H1 (cell line): Measurements from ENCODE around the gene OLFML2A. TPM values are rescaled to one million over a fixed set of nuclear protein-coding genes. Genes with fewer than 3 reads are reported as not detected.
A peak's percentile ranks its signal among the peaks of the same experiment; 100 is the strongest.

Experiments
- CTCF ChIA-PET: fragments of 300-600 bp; sonication (Branson Sonifier 250); formaldehyde crosslinking; loops from one replicate; lab custom pipeline; 2021; ENCODE audit not compliant: partially characterized antibody; lab: Charles Lee
- POLR2A ChIA-PET: fragments of 300-600 bp; sonication (Branson Sonifier 250); formaldehyde crosslinking; loops from one replicate; lab custom pipeline; 2021; ENCODE audit warnings: inconsistent platforms; ENCODE audit not compliant: partially characterized antibody; lab: Charles Lee
- DNase-seq, 2 experiments: peaks; one replicate each; pipeline versions ENCODE4 v3.0.0 to v3.0.0-alpha.2; 2010 to 2022; ENCODE audit warnings: low spot score in 2 of 2, low read depth in 1 of 2, mixed read lengths in 1 of 2
- FAIRE-seq: peaks from 2 replicates; lab custom pipeline; 2011; peaks lifted over from hg19 to GRCh38; lab: Jason Lieb, UNC
- H2AFZ ChIP-seq: 2 replicates; pipeline ENCODE4 v1.8.1; 2012; ENCODE audit warnings: low read length, inconsistent platforms
- H2AK5ac ChIP-seq: 2 replicates; pipeline ENCODE4 v1.6.1; 2013; ENCODE audit warnings: low read depth, low read length
- H2BK120ac ChIP-seq: replicated peaks from 2 replicates; pipeline ENCODE3; 2013; ENCODE audit warnings: low read depth, low read length, inconsistent platforms
- H2BK12ac ChIP-seq: 2 replicates; pipeline ENCODE4 v1.6.1; 2013; ENCODE audit warnings: low read depth, low read length
- H2BK15ac ChIP-seq: 2 replicates; pipeline ENCODE4 v1.6.1; 2013; ENCODE audit warnings: low read length
- H2BK20ac ChIP-seq: 2 replicates; pipeline ENCODE4 v1.6.1; 2013; ENCODE audit warnings: low read length
- H2BK5ac ChIP-seq: 2 replicates; pipeline ENCODE4 v1.6.1; 2013; ENCODE audit warnings: low read depth, low read length
- H3K14ac ChIP-seq: 2 replicates; pipeline ENCODE4 v1.6.1; 2013; ENCODE audit warnings: inconsistent platforms; ENCODE audit not compliant: insufficient read length
- H3K18ac ChIP-seq: 2 replicates; pipeline ENCODE4 v1.6.1; 2013; ENCODE audit warnings: low read length; ENCODE audit errors: extremely low read depth
- H3K23ac ChIP-seq: 2 replicates; pipeline ENCODE4 v1.6.1; 2013; ENCODE audit warnings: inconsistent platforms; ENCODE audit not compliant: insufficient read length
- H3K23me2 ChIP-seq: 2 replicates; pipeline ENCODE4 v1.6.1; 2013; ENCODE audit warnings: low read depth, low read length
- H3K27ac ChIP-seq: 2 replicates; pipeline ENCODE4 v1.6.1; 2011; ENCODE audit warnings: low read depth, low read length, inconsistent platforms
- H3K27me3 ChIP-seq, 4 experiments: replicated peaks in 1 of 4; 1 replicate in 1 of 4; 2 replicates in 3 of 4; pipeline versions ENCODE4 v1.6.1 to v1.8.1; 2011 to 2013; ENCODE audit warnings: low read length in 3 of 4, mild to moderate bottlenecking in 3 of 4, inconsistent platforms in 2 of 4, mixed read lengths in 2 of 4, moderate library complexity in 1 of 4; ENCODE audit not compliant: control insufficient read depth in 3 of 4, insufficient read depth in 3 of 4; ENCODE audit errors: extremely low read depth in 1 of 4
- H3K36me3 ChIP-seq, 4 experiments: 2 replicates each; pipeline versions ENCODE4 v1.6.1 to v1.8.1; 2011 to 2013; ENCODE audit warnings: mild to moderate bottlenecking in 4 of 4, low read length in 3 of 4, moderate library complexity in 2 of 4, control low read depth in 1 of 4, inconsistent platforms in 1 of 4; ENCODE audit not compliant: insufficient read depth in 4 of 4, control insufficient read depth in 2 of 4
- H3K4ac ChIP-seq: replicated peaks from 2 replicates; pipeline ENCODE3; 2013; ENCODE audit warnings: low read length, low read depth, mixed read lengths, inconsistent platforms; ENCODE audit not compliant: insufficient read length
- H3K4me1 ChIP-seq, 4 experiments: replicated peaks in 1 of 4; 1 replicate in 1 of 4; 2 replicates in 3 of 4; pipeline versions ENCODE4 v1.6.1 to v1.8.1; 2011 to 2013; ENCODE audit warnings: low read length in 3 of 4, inconsistent platforms in 2 of 4, mixed read lengths in 1 of 4; ENCODE audit not compliant: insufficient read depth in 4 of 4, control insufficient read depth in 3 of 4
- H3K4me2 ChIP-seq, 2 experiments: 2 replicates each; pipeline versions ENCODE4 v1.6.1 to v1.8.1; 2011 to 2013; ENCODE audit warnings: low read depth in 2 of 2, low read length in 2 of 2, control low read depth in 1 of 2, inconsistent platforms in 1 of 2, mild to moderate bottlenecking in 1 of 2; ENCODE audit not compliant: insufficient read depth in 1 of 2
- H3K4me3 ChIP-seq, 4 experiments: fragments of 200-600, 300-600 bp in 1 of 4; sonication (generic), shearing (Covaris generic), sonication (Bioruptor Twin) in 1 of 4; 2 replicates each; pipeline versions ENCODE4 v1.5.1 to v1.8.1; 2011 to 2016; ENCODE audit warnings: low read length in 4 of 4, low read depth in 3 of 4, control low read depth in 2 of 4, inconsistent platforms in 2 of 4, mild to moderate bottlenecking in 2 of 4, mixed read lengths in 1 of 4, moderate library complexity in 1 of 4; ENCODE audit not compliant: insufficient read depth in 2 of 4; ENCODE audit errors: extremely low read depth in 1 of 4
- H3K56ac ChIP-seq: replicated peaks from 2 replicates; pipeline ENCODE3; 2013; ENCODE audit warnings: low read depth, mild to moderate bottlenecking, mixed read lengths, low read length, inconsistent platforms; ENCODE audit not compliant: insufficient read length
- H3K79me1 ChIP-seq: 2 replicates; pipeline ENCODE4 v1.6.1; 2013; ENCODE audit warnings: low read depth, low read length, control low read depth
- H3K79me2 ChIP-seq, 2 experiments: 2 replicates each; pipeline versions ENCODE4 v1.6.1 to v1.8.1; 2012 to 2013; ENCODE audit warnings: low read length in 2 of 2, mild to moderate bottlenecking in 2 of 2, inconsistent platforms in 1 of 2; ENCODE audit not compliant: insufficient read depth in 2 of 2, control insufficient read depth in 1 of 2
- H3K9ac ChIP-seq, 4 experiments: replicated peaks in 1 of 4; 1 replicate in 1 of 4; 2 replicates in 3 of 4; pipeline versions ENCODE4 v1.6.1 to v1.8.1; 2011 to 2013; ENCODE audit warnings: low read depth in 3 of 4, low read length in 3 of 4, control low read depth in 2 of 4, mild to moderate bottlenecking in 2 of 4, moderate library complexity in 2 of 4, inconsistent platforms in 1 of 4; ENCODE audit errors: extremely low read depth in 1 of 4
- H3K9me3 ChIP-seq, 2 experiments: 2 replicates each; pipeline versions ENCODE4 v1.6.1 to v1.8.1; 2012 to 2013; ENCODE audit warnings: mild to moderate bottlenecking in 2 of 2, moderate library complexity in 2 of 2, control low read depth in 1 of 2, inconsistent platforms in 1 of 2, low read depth in 1 of 2, low read length in 1 of 2, mixed read lengths in 1 of 2; ENCODE audit not compliant: insufficient read depth in 2 of 2
- H4K20me1 ChIP-seq, 2 experiments: replicated peaks in 1 of 2; 2 replicates each; pipeline versions ENCODE3 to v1.8.1; 2011 to 2013; ENCODE audit warnings: inconsistent platforms in 2 of 2, low read length in 2 of 2, mild to moderate bottlenecking in 1 of 2; ENCODE audit not compliant: insufficient read depth in 2 of 2, control insufficient read depth in 1 of 2
- H4K5ac ChIP-seq: 2 replicates; pipeline ENCODE4 v1.6.1; 2013; ENCODE audit warnings: low read length, low read depth, mixed read lengths, inconsistent platforms; ENCODE audit not compliant: insufficient read length
- H4K8ac ChIP-seq: 2 replicates; pipeline ENCODE4 v1.8.0; 2013; ENCODE audit warnings: mild to moderate bottlenecking, moderate library complexity, low read length, inconsistent platforms; ENCODE audit not compliant: insufficient read depth; ENCODE audit errors: extremely low read depth
- H4K91ac ChIP-seq: replicated peaks from 2 replicates; pipeline ENCODE3; 2013; ENCODE audit warnings: low read length, mixed read lengths, inconsistent platforms; ENCODE audit not compliant: insufficient read length
- RAD21 ChIP-seq, 2 experiments: IDR thresholded peaks in 1 of 2; conservative IDR thresholded peaks in 1 of 2; 2 replicates each; pipeline ENCODE4 v1.6.1; 2011; ENCODE audit warnings: low read depth in 2 of 2, low read length in 2 of 2, improper control_type of control experiment in 1 of 2, inconsistent platforms in 1 of 2, mild to moderate bottlenecking in 1 of 2, moderate library complexity in 1 of 2
- RFX5 ChIP-seq: IDR thresholded peaks from 2 replicates; pipeline ENCODE4 v1.6.1; 2011; ENCODE audit warnings: low read depth, low read length, improper control_type of control experiment, borderline replicate concordance
- SUZ12 ChIP-seq: fragments of 200-600 bp; sonication (generic); IDR thresholded peaks from 2 replicates; pipeline ENCODE4 v1.6.1; 2012; ENCODE audit warnings: mild to moderate bottlenecking, inconsistent platforms, low read length, moderate library complexity, mixed read lengths
- WGBS, 2 experiments: shearing (Covaris generic) in 1 of 2; methylation state at CpG; one replicate each; pipeline versions ENCODE4 v1.1.6 to v1.1.7; 2013 to 2015; ENCODE audit warnings: low lambda C conversion rate in 2 of 2, mixed read lengths in 2 of 2, inconsistent platforms in 1 of 2, low coverage in 1 of 2, missing lambda C conversion rate in 1 of 2; ENCODE audit not compliant: insufficient replicate concordance in 2 of 2, insufficient coverage in 1 of 2, insufficient read length in 1 of 2; ENCODE audit errors: extremely low coverage in 1 of 2, missing lambda C conversion rate in 1 of 2; 5-methylcytosine and 5-hydroxymethylcytosine counted together
- polyA plus RNA-seq, 7 experiments: library from polyadenylated mRNA; depleted of rRNA in 3 of 7; stranded (reverse) in 5 of 7; unstranded in 2 of 7; fragments of >200 nt in 5 of 7; fragments of 200-250 nt in 2 of 7; gene quantifications; 1 replicate in 5 of 7; 2 replicates in 1 of 7; 4 replicates in 1 of 7; pipeline versions ENCODE4 v1.2.1 to v1.2.3, GENCODE V29; 2011 to 2013; ENCODE audit warnings: missing spikeins in 2 of 7, mixed read lengths in 2 of 7
- total RNA-seq: library from RNA; stranded (reverse); fragmentation: NEBNext Ultra II Directional; extraction: Animal tissue kit (Norgen Biotek cat#: 25700); gene quantifications from 2 replicates; pipeline ENCODE4 v1.2.1, GENCODE V29; 2021
- TF ChIP-seq, protein P1 (sequence below), 3 experiments: IDR thresholded peaks; 1 replicate in 2 of 3; 2 replicates in 1 of 3; pipeline versions ENCODE4 v1.5.1 to v1.6.1; 2011; ENCODE audit warnings: low read length in 3 of 3, mild to moderate bottlenecking in 3 of 3, inconsistent platforms in 2 of 3, low read depth in 1 of 3, moderate library complexity in 1 of 3; ENCODE audit not compliant: insufficient read depth in 1 of 3; ENCODE audit errors: control extremely low read depth in 1 of 3

The OLFML2A gene
- total and polyA plus RNA-seq, 2 of the 8 experiments (the other 6 are each of a cell fraction or from before 2014, with no cell fraction given): 7.8 to 11.5 TPM

DNA sequence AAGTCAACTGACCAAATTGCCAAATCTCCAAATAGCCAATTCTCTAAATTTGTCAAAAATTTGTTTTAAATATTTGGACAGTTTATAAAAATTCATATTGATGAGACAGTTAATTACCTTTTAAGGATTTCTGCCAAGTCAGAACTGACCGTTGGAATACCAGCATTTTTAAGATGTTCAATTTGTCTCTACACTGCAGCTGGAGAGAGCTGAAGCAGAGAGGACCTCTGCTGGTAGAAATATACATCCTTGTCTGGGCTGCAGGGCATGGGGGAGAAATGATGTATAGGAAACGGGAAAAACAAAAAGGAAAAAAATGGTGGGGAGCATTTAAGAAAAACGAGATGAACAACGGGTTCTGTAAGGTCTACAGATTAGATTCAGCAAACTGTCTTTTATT is 22.6 kb upstream of the OLFML2A start:
- Histone ChIP-seq H3K14ac (no peak overlapping the region), H2BK20ac (no peak overlapping the region), H4K5ac (no peak overlapping the region), H3K79me2 (peaks cover 0 to 86% of the 10 kb centered on the region in 2 experiments; a peak in 3 of 4 replicates), H3K4me3 (no peak overlapping the region), H3K4me1 (peaks cover 7 to 37% (median 16%) of the 10 kb centered on the region in 4 experiments), H3K27ac (no peak overlapping the region), H2BK120ac (no peak overlapping the region), H3K36me3 (no peaks in the 10 kb centered on the region), H2BK5ac (no peak overlapping the region), H3K9ac (no peak overlapping the region), H3K18ac (no peak overlapping the region), H2AK5ac (no peak overlapping the region), H3K27me3 (no peaks in the 10 kb centered on the region), H3K23ac (no peak overlapping the region), H3K79me1 (0 out of 2 replicates have a peak, but pooled peaks cover 3% of the 10 kb centered on the region), H4K8ac (no peak overlapping the region), H3K4me2 (no peak overlapping the region), H2BK12ac (no peak overlapping the region), H3K4ac (no peak overlapping the region), H2AFZ (no peak overlapping the region), H4K91ac (no peak overlapping the region), H3K23me2 (0 out of 2 replicates have a peak, but pooled peaks cover 3% of the 10 kb centered on the region), H3K9me3 (no peaks in the 10 kb centered on the region), H4K20me1 (no peaks in the 10 kb centered on the region), H2BK15ac (no peak overlapping the region), H3K56ac (no peak overlapping the region)
- POLR2A ChIA-PET: interaction anchor here (0.7 kb wide), 1 partner anchor 17 kb away, joined by 3 read pairs; the partner anchor contains the start of gene NR6A1
- CTCF ChIA-PET: interaction anchor here (0.6 to 2.1 kb wide), 10 partner anchors 11 to 137 kb away, joined by 3 to 9 read pairs (median 4); partner anchors contain the start of gene WDR38
- WGBS, 2 experiments: 41% methylated on average over 4 of the region's 4 CpGs; no CpG with 5 or more reads in 1 of the 2 experiments
- FAIRE-seq (no peak), DNase-seq (no peak)
- TF ChIP-seq RFX5 (no peak), SUZ12 (no peak), RAD21 (IDR thresholded peaks at IDR 0.05 in 1 of 2, conservative IDR thresholded peaks at IDR 0.05 in 1 of 2; ENCODE audit: low read depth in 2 of 2, low read length in 2 of 2) (peak; percentile 53 to 65)
- TF ChIP-seq, protein P1, sequence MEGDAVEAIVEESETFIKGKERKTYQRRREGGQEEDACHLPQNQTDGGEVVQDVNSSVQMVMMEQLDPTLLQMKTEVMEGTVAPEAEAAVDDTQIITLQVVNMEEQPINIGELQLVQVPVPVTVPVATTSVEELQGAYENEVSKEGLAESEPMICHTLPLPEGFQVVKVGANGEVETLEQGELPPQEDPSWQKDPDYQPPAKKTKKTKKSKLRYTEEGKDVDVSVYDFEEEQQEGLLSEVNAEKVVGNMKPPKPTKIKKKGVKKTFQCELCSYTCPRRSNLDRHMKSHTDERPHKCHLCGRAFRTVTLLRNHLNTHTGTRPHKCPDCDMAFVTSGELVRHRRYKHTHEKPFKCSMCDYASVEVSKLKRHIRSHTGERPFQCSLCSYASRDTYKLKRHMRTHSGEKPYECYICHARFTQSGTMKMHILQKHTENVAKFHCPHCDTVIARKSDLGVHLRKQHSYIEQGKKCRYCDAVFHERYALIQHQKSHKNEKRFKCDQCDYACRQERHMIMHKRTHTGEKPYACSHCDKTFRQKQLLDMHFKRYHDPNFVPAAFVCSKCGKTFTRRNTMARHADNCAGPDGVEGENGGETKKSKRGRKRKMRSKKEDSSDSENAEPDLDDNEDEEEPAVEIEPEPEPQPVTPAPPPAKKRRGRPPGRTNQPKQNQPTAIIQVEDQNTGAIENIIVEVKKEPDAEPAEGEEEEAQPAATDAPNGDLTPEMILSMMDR (IDR thresholded peaks at IDR 0.05; ENCODE audit: control extremely low read depth in 1 of 3, insufficient read depth in 1 of 3, low read depth in 1 of 3, low read length in 3 of 3): peak in 2 of 3 experiments; percentile 51 to 55; a peak in 2 of 4 replicates
